Dermis blood vessel endothelial cell (primary cell): ENCODE data around the gene ADRA2C. TPM values are rescaled to one million over a fixed set of nuclear protein-coding genes. Genes with fewer than 3 reads are reported as not detected.
A peak's percentile ranks its signal among the peaks of the same experiment; 100 is the strongest.

Experiments used
- DNase-seq: peaks from one replicate; pipeline ENCODE4 v3.0.0; 2010
- total RNA-seq: library from RNA; depleted of rRNA; stranded (reverse); fragments of >200 nt; gene quantifications from 2 replicates; pipeline ENCODE4 v1.2.3, GENCODE V29; 2014

ADRA2C gene
- total RNA-seq, 1 donor from 2014 or later = 0.17 TPM

GRCh38 chr4:3777669-3778068 is 11.5 kb downstream of the ADRA2C start:
- no peak for DNase-seq

GRCh38 chr4:3779509-3779908 is 13.3 kb downstream of the ADRA2C start:
- no peak for DNase-seq

- no peak for DNase-seq
These were observed 14.4 kb downstream of the ADRA2C start for GRCh38 chr4:3780347-3781171.

GRCh38 chr4:3781193-3781886 is 15.2 kb downstream of the ADRA2C start:
- peak; percentile 10 for DNase-seq

- DNase-seq = no peak
These were observed 16.1 kb downstream of the ADRA2C start for GRCh38 chr4:3781997-3782930.

- DNase-seq = peak; percentile 21
These were observed 17.6 kb downstream of the ADRA2C start for GRCh38 chr4:3783693-3784306.

- no peak for DNase-seq
These were observed 18.5 kb downstream of the ADRA2C start for GRCh38 chr4:3784454-3785291.

GRCh38 chr4:3785292-3785565 is 19.0 kb downstream of the ADRA2C start:
- DNase-seq = no peak

- DNase-seq = peak; percentile 3
These were observed 20.1 kb downstream of the ADRA2C start for GRCh38 chr4:3786196-3786869.

GRCh38 chr4:3787489-3788365 is 21.5 kb downstream of the ADRA2C start:
- DNase-seq = no peak

- DNase-seq = no peak
These were observed 22.1 kb downstream of the ADRA2C start for GRCh38 chr4:3788366-3788660.

GRCh38 chr4:3789587-3789986 is 23.4 kb downstream of the ADRA2C start:
- no peak for DNase-seq

- DNase-seq = no peak
These were observed 23.9 kb downstream of the ADRA2C start for GRCh38 chr4:3790006-3790561.

GRCh38 chr4:3791256-3791655 is 25.1 kb downstream of the ADRA2C start:
- no peak for DNase-seq

GRCh38 chr4:3791910-3792542 is 25.8 kb downstream of the ADRA2C start:
- peak; percentile 60 for DNase-seq

GRCh38 chr4:3792813-3793212 is 26.6 kb downstream of the ADRA2C start:
- peak; percentile 16 for DNase-seq

GRCh38 chr4:3793545-3793944 is 27.4 kb downstream of the ADRA2C start:
- DNase-seq = no peak

GRCh38 chr4:3796960-3797359 is 30.8 kb downstream of the ADRA2C start:
- no peak for DNase-seq
